ENCODE data around the gene SH2D7.

SH2D7 gene

DNA sequence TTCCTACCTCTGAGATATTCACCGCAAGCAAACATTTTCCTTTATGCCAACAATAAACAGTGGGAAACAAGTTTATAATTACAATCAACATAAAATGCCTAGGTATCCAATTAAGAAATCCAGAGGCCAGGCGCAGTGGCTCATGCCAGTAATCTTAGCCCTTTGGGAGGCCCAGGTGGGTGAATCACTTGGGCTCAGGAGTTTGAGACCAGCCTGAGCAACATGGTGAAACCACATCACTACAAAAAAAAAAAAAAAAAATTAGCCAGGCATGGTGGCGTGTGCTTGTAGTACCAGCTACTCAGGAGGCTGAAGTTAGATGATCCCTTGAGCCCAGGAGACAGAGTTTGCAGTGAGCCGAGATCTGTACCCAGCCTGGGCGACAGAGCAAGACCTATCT is 32.1 kb upstream of the SH2D7 start:
- DNase-seq (ENCODE audit: low read depth): no peak
- no peak overlapping the region for H3K4me3 ChIP-seq (ENCODE audit: low read depth, low read length)
- TF ChIP-seq CTCF (IDR thresholded peaks at IDR 0.05; ENCODE audit: control insufficient read depth, extremely low read depth, insufficient read depth): no peak

- DNase-seq (ENCODE audit: low read depth): no peak
- H3K4me3 ChIP-seq (ENCODE audit: low read depth, low read length): no peak overlapping the region
- no peak for TF ChIP-seq CTCF (IDR thresholded peaks at IDR 0.05; ENCODE audit: control insufficient read depth, extremely low read depth, insufficient read depth)
Measured at GRCh38 chr15:78061963-78062427, 30.4 kb upstream of the SH2D7 start.

DNA sequence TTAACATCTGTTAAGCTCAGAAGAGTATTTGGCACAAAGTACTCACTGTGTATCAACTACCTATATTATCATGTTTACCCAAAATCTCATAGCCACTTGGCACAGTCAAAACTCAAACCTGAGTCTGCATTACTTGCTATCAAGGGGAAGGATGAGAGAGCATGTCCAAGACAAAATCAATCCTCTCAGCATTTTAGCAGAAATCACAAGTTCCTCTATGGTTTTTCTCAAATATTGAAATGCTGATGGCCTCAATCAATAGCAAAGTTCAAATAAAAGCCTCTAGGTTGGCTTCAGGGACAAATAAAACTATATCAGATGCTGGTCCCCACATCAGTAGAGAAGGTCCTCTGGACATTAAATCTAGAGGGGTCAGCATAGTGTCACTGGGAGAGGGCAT is 29.1 kb upstream of the SH2D7 start:
- no peak for DNase-seq (ENCODE audit: low read depth)
- no peak overlapping the region for H3K4me3 ChIP-seq (ENCODE audit: low read depth, low read length)
- no peak for TF ChIP-seq CTCF (IDR thresholded peaks at IDR 0.05; ENCODE audit: control insufficient read depth, extremely low read depth, insufficient read depth)

DNA sequence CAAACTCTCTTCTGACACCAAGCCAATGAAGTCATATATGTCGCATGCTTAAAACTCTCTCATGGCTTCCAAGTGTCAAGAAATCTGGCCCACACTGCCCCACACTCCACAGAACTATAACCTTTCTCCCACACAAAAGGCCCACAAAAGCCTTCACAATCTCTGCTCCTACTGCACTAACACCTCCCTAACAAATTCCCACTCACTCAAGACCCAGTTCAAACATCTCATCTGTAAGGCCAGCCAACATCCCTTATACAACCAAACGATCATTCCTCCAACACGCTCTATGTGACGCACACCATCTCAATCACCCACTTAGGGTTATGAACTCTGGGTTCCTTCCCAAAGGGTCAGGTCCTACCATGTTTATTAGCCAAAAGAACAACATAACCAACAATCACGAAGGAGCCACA is 28.4 kb upstream of the SH2D7 start:
- H3K4me3 ChIP-seq (ENCODE audit: low read depth, low read length): no peak overlapping the region
- TF ChIP-seq CTCF (IDR thresholded peaks at IDR 0.05; ENCODE audit: control insufficient read depth, extremely low read depth, insufficient read depth): no peak
- DNase-seq (ENCODE audit: low read depth): no peak

GRCh38 chr15:78064544-78064943 is 27.8 kb upstream of the SH2D7 start:
- no peak for DNase-seq (ENCODE audit: low read depth)
- no peak for TF ChIP-seq CTCF (IDR thresholded peaks at IDR 0.05; ENCODE audit: control insufficient read depth, extremely low read depth, insufficient read depth)
- H3K4me3 ChIP-seq (ENCODE audit: low read depth, low read length): no peak overlapping the region

GRCh38 chr15:78065284-78065872 is 27.0 kb upstream of the SH2D7 start:
- TF ChIP-seq CTCF (IDR thresholded peaks at IDR 0.05; ENCODE audit: control insufficient read depth, extremely low read depth, insufficient read depth): no peak
- no peak for DNase-seq (ENCODE audit: low read depth)
- no peak overlapping the region for H3K4me3 ChIP-seq (ENCODE audit: low read depth, low read length)

All from LNCaP clone FGC (cell line).